IMR-90 (cell line): ENCODE data around the gene RANBP2. TPM values are rescaled to one million over a fixed set of nuclear protein-coding genes. Genes with fewer than 3 reads are reported as not detected.

ENCODE experiments used
- ATAC-seq: fragments of 200-7000 bp; cut with Tn5 transposase; 2 replicates; pipeline ENCODE4 v1.9.1; 2020; ENCODE audit warnings: low read depth, mild to moderate bottlenecking, moderate library complexity
- BruUV-seq: library from RNA; stranded (reverse); fragments of 400-500 nt; replicated peaks from 2 replicates; lab custom pipeline; 2021; lab: Mats Ljungman, UMichigan
- CTCF ChIA-PET: fragments of 300-600 bp; formaldehyde crosslinking; extraction: SDS; loops from one replicate; lab custom pipeline; 2021; ENCODE audit warnings: antibody characterized with exemption; lab: Yijun Ruan, JAX
- POLR2A ChIA-PET: fragments of 300-600 bp; sonication (Branson Sonifier 250); formaldehyde crosslinking; loops from one replicate; lab custom pipeline; 2022; ENCODE audit warnings: antibody characterized with exemption; ENCODE audit not compliant: unreplicated experiment; lab: Charles Lee
- DNase-seq: peaks from one replicate; pipeline ENCODE4 v3.0.0; 2013
- H2AFZ ChIP-seq: replicated peaks from 2 replicates; pipeline ENCODE3; 2013; ENCODE audit warnings: low read length, mild to moderate bottlenecking; ENCODE audit not compliant: poor library complexity
- H2AK5ac ChIP-seq: 2 replicates; pipeline ENCODE4 v1.6.1; 2013; ENCODE audit warnings: low read depth, low read length, inconsistent platforms
- H2AK9ac ChIP-seq: replicated peaks from 2 replicates; pipeline ENCODE3; 2013; ENCODE audit warnings: mild to moderate bottlenecking, low read depth, low read length, moderate library complexity; ENCODE audit not compliant: poor library complexity
- H2BK120ac ChIP-seq: 2 replicates; pipeline ENCODE4 v1.6.1; 2013; ENCODE audit warnings: low read depth, low read length, inconsistent platforms
- H2BK15ac ChIP-seq: 3 replicates; pipeline ENCODE4 v1.6.1; 2013; ENCODE audit warnings: low read depth, low read length, inconsistent platforms
- H2BK20ac ChIP-seq: 2 replicates; pipeline ENCODE4 v1.6.1; 2013; ENCODE audit warnings: low read depth, mild to moderate bottlenecking, inconsistent platforms, low read length, moderate library complexity
- H2BK5ac ChIP-seq: 2 replicates; pipeline ENCODE4 v1.6.1; 2013; ENCODE audit warnings: mild to moderate bottlenecking, low read depth, low read length, inconsistent platforms; ENCODE audit not compliant: poor library complexity, severe bottlenecking
- H3K14ac ChIP-seq: replicated peaks from 2 replicates; pipeline ENCODE4 v1.6.1; 2013; ENCODE audit warnings: low read depth, low read length, inconsistent platforms
- H3K18ac ChIP-seq: 2 replicates; pipeline ENCODE4 v1.6.1; 2013; ENCODE audit warnings: low read depth, low read length, control low read depth
- H3K23ac ChIP-seq: 2 replicates; pipeline ENCODE4 v1.6.1; 2013; ENCODE audit warnings: low read depth, low read length, inconsistent platforms
- H3K27ac ChIP-seq: 2 replicates; pipeline ENCODE4 v1.5.1; 2013; ENCODE audit warnings: mild to moderate bottlenecking, control low read depth, low read length; ENCODE audit not compliant: insufficient read depth
- H3K27me3 ChIP-seq: 2 replicates; pipeline ENCODE4 v1.6.1; 2013; ENCODE audit warnings: low read length; ENCODE audit not compliant: control insufficient read depth, insufficient read depth
- H3K36me3 ChIP-seq: 2 replicates; pipeline ENCODE4 v1.6.1; 2013; ENCODE audit warnings: low read length, mixed read lengths; ENCODE audit not compliant: control insufficient read depth, insufficient read depth
- H3K4ac ChIP-seq: 2 replicates; pipeline ENCODE4 v1.6.1; 2013; ENCODE audit warnings: low read depth, low read length, inconsistent platforms
- H3K4me1 ChIP-seq: 2 replicates; pipeline ENCODE4 v1.6.1; 2013; ENCODE audit warnings: low read length, mixed read lengths; ENCODE audit not compliant: control insufficient read depth, insufficient read depth
- H3K4me2 ChIP-seq: 2 replicates; pipeline ENCODE4 v1.6.1; 2013; ENCODE audit warnings: low read depth, mild to moderate bottlenecking, control low read depth, low read length, moderate library complexity
- H3K4me3 ChIP-seq: 2 replicates; pipeline ENCODE4 v1.5.1; 2013; ENCODE audit warnings: low read depth, mild to moderate bottlenecking, control low read depth, low read length, moderate library complexity; ENCODE audit not compliant: insufficient read depth
- H3K56ac ChIP-seq: 2 replicates; pipeline ENCODE4 v1.6.1; 2013; ENCODE audit warnings: low read length, inconsistent platforms; ENCODE audit not compliant: insufficient read depth; ENCODE audit errors: extremely low read depth
- H3K79me1 ChIP-seq, 2 experiments: 2 replicates each; pipeline ENCODE4 v1.6.1; 2013; ENCODE audit warnings: low read length in 2 of 2, inconsistent platforms in 1 of 2, low read depth in 1 of 2
- H3K9ac ChIP-seq: 2 replicates; pipeline ENCODE4 v1.6.1; 2013; ENCODE audit warnings: low read depth, low read length, control low read depth
- H3K9me1 ChIP-seq: 2 replicates; pipeline ENCODE4 v1.6.1; 2013; ENCODE audit warnings: low read length, inconsistent platforms; ENCODE audit not compliant: insufficient read depth
- H3K9me3 ChIP-seq: 2 replicates; pipeline ENCODE4 v1.6.1; 2013; ENCODE audit warnings: low read length; ENCODE audit not compliant: control insufficient read depth, insufficient read depth
- H4K20me1 ChIP-seq: 2 replicates; pipeline ENCODE4 v1.6.1; 2013; ENCODE audit warnings: low read length, inconsistent platforms; ENCODE audit not compliant: insufficient read depth
- H4K5ac ChIP-seq: 2 replicates; pipeline ENCODE4 v1.6.1; 2013; ENCODE audit warnings: mild to moderate bottlenecking, low read depth, low read length, control low read depth
- H4K8ac ChIP-seq, 2 experiments: 2 replicates each; pipeline ENCODE4 v1.6.1; 2013; ENCODE audit warnings: low read depth in 2 of 2, low read length in 2 of 2, control low read depth in 1 of 2, inconsistent platforms in 1 of 2
- H4K91ac ChIP-seq: 2 replicates; pipeline ENCODE4 v1.6.1; 2013; ENCODE audit warnings: low read depth, low read length, inconsistent platforms; ENCODE audit not compliant: insufficient read depth
- MXI1 ChIP-seq: IDR thresholded peaks from 2 replicates; pipeline ENCODE4 v1.6.1; 2012; ENCODE audit warnings: low read depth, mild to moderate bottlenecking, low read length, moderate library complexity, borderline replicate concordance
- NFE2L2 ChIP-seq: fragments of 150-350 bp; IDR thresholded peaks from 2 replicates; pipeline ENCODE4 v1.6.1; 2016; ENCODE audit warnings: low read depth, mild to moderate bottlenecking, low read length
- POLR2A ChIP-seq: IDR thresholded peaks from 2 replicates; pipeline ENCODE4 v1.6.1; 2012; ENCODE audit warnings: mild to moderate bottlenecking, low read depth, low read length
- WGBS, 2 experiments: methylation state at CpG; one replicate each; pipeline versions ENCODE4 v1.1.5 to v1.1.7; 2013; ENCODE audit warnings: missing lambda C conversion rate in 2 of 2; ENCODE audit not compliant: insufficient read length in 1 of 2; ENCODE audit errors: extremely low coverage in 2 of 2; 5-methylcytosine and 5-hydroxymethylcytosine counted together
- dilution Hi-C: fragments of 300-500 bp; cut with HindIII; formaldehyde crosslinking; loops from one replicate; pipeline ENCODE4 v1.14.3; 2018; ENCODE audit warnings: low sequenced_read_pairs; ENCODE audit not compliant: unreplicated experiment
- in situ Hi-C: fragments of 300-500 bp; cut with MboI; formaldehyde crosslinking; loops from 3 replicates; pipeline ENCODE4 v1.14.3; 2019; ENCODE audit warnings: low sequenced_read_pairs, inconsistent platforms, mixed read lengths
- intact Hi-C: fragments of 100-400 bp; cut with micrococcal nuclease; formaldehyde crosslinking; loops from 2 replicates; pipeline ENCODE4 v1.10.0; 2022
- polyA plus RNA-seq, 3 experiments: library from polyadenylated mRNA; depleted of rRNA; stranded (reverse); fragments of >200 nt; gene quantifications; 2 replicates each; pipeline ENCODE4 v1.2.3, GENCODE V29; 2012; ENCODE audit warnings: low replicate concordance in 1 of 3
- total RNA-seq: library from RNA; depleted of rRNA; stranded (reverse); fragments of >200 nt; gene quantifications from 2 replicates; pipeline ENCODE4 v1.2.3, GENCODE V29; 2012

The RANBP2 gene
- total and polyA plus RNA-seq, 2 of the 4 experiments (the other 2 are of a cell fraction): 9.8 to 64.9 TPM

DNA sequence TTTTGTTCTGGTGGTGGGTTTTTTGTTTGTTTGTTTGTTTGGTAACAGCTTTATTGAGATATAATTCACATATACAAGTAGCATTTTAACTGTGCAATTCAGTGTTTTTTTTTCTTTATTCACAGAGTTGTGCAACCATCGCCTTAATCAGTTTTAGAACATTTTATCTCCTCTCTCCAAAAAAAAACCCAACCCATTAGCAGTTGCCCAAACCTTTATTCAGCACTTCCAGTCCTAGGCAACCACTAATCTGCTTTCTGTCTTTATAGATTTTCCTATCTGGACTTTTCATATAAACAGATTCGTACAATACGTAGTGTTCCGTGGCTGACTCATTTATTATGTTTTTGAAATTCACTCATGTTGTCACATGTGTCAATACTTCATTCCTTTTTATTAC is 106.0 kb downstream of the RANBP2 start:
- H3K36me3 ChIP-seq: no peaks in the 10 kb centered on the region
- H3K9ac ChIP-seq: no peak overlapping the region
- in situ Hi-C loops: no loop called here
- no peak overlapping the region for H2BK20ac ChIP-seq
- H2AFZ ChIP-seq: no peak overlapping the region
- TF ChIP-seq MXI1 (no peak), POLR2A (no peak), NFE2L2 (no peak)
- H3K14ac ChIP-seq: no peak overlapping the region
- no peak overlapping the region for H3K23ac ChIP-seq
- no peaks in the 10 kb centered on the region for H3K9me3 ChIP-seq
- intact Hi-C loops: no loop called here
- no peaks in the 10 kb centered on the region for H3K4me1 ChIP-seq
- no peak overlapping the region for H3K4me3 ChIP-seq
- no peak overlapping the region for H3K27ac ChIP-seq
- H4K20me1 ChIP-seq: no peaks in the 10 kb centered on the region
- H3K56ac ChIP-seq: no peak overlapping the region
- H2BK15ac ChIP-seq: no peak overlapping the region
- no TSS peak for BruUV-seq
- H3K27me3 ChIP-seq: no peaks in the 10 kb centered on the region
- no peak overlapping the region for H4K5ac ChIP-seq
- DNase-seq (no peak), ATAC-seq (no peak)
- no peak overlapping the region for H4K8ac ChIP-seq
- no peak overlapping the region for H3K4ac ChIP-seq
- H2BK5ac ChIP-seq: no peak overlapping the region
- H3K79me1 ChIP-seq: no peaks in the 10 kb centered on the region
- dilution Hi-C loops: no loop called here
- no peak overlapping the region for H2BK120ac ChIP-seq
- no CpG with 5 or more reads among the region's 4 CpGs for WGBS, 2 experiments
- H3K18ac ChIP-seq: no peak overlapping the region
- CTCF ChIA-PET: no interaction called here
- H3K9me1 ChIP-seq: no peaks in the 10 kb centered on the region
- POLR2A ChIA-PET: no interaction called here
- H4K91ac ChIP-seq: no peak overlapping the region
- H3K4me2 ChIP-seq: no peak overlapping the region
- H2AK5ac ChIP-seq: no peak overlapping the region
- H2AK9ac ChIP-seq: no peak overlapping the region
